ENCODE data around the gene TRIL.
A peak's percentile ranks its signal among the peaks of the same experiment; 100 is the strongest.

TRIL gene

GRCh38 chr7:28937619-28938018 lies 20.5 kb downstream of the TRIL start:
- no peak for DNase-seq

DNA sequence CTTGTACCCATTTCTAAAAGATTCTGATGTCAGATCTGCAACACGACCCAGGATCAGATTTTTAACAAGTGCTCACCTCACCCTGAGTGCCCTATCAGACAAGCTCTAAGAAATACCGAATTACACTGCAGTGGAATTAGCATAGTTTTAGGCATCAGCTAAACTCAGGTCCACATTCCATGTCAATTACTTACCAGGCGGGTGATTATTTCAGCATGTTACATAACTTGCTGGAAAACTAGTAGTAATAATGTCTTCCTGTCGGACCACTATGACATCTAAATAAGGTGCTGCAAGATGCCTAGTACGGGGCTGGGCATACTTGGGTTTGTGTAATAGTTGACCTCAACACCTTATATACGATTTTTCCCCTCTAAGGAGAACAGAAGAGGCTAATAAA lies 21.0 kb downstream of the TRIL start:
- no peak for DNase-seq

DNA sequence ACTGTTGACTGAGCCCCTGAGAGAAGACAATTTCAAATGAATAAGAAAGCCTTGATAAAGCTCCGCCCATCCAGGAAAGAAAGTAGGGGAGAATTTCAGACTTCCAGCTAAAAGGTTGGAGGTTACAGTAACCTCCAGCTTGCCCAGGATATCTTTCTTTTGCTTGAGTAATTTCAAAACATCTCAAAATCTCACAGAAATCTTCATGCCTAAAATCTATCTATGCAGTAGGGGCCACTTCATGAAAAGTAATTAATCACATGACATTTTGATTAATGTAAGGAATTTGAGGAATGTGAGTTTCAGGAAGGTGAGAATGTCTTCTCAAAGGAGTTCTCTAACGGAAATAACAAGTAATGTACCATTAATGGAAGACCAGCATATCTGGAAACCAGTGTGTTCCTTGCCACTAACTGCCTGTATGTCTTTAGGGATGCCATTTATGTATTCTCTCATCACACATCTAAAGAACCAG lies 24.2 kb downstream of the TRIL start:
- DNase-seq, result no peak

- DNase-seq, result no peak
Observed at GRCh38 chr7:28931565-28931964, 26.6 kb downstream of the TRIL start.

GRCh38 chr7:28926871-28927597 lies 31.1 kb downstream of the TRIL start:
- DNase-seq, result peak; percentile 70

GRCh38 chr7:28922624-28923331 lies 35.4 kb downstream of the TRIL start:
- peak; percentile 82 for DNase-seq

DNA sequence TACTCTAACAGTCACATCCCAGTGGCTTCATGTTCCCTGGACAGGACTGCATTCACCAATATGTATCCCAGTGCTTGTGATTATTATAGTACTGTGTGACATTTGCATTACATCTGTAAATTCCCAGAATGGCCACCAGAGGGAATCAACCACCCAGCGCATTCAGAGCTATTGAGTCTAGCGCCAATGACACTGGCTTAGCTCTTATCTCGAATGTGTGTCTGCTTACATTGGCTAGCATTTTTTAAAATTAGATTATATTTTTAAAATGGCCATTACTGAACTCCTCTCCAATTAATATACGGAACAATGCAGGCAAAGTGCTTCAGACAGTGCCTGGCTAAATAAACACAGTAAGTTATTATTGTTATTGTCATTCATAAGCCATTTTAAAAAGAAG lies 36.3 kb downstream of the TRIL start:
- DNase-seq, result no peak

GRCh38 chr7:28920424-28920823 lies 37.7 kb downstream of the TRIL start:
- no peak for DNase-seq

DNA sequence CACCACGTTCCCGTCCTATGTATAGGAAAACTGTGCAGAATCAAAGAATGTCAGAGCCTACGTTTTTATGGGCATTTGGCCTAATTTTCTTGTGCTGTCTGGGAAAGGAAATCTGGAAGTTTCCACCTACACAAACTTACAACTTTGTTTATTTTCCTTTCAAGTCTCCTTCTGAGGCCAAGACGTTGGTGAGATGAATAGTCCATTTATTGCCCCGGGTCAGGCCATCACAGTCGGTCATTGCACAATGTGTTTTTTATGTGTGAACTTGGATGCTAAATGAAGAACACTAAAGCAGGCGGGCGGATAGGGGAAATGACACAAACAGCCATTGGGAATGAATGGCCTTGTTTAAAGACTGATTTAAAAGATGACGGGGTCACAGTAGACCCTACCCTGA lies 38.6 kb downstream of the TRIL start:
- no peak for DNase-seq

DNA sequence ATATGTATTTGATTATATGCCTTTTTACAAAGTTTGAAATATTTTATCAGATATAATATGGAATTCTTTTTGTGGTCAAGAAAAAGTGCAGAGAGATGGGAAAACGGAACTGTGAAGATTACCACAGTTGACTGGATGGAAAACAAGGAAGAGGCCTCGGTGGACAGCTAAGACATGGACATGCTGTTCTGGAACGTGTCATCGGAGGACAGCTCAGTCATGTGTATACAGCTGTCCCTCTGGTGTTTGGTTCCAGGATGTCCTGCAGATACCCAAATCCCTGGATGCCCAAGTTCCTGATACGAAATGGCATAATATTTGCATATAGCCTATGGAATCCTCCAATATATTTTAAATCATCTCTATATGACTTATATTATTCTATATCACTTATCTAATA lies 49.4 kb downstream of the TRIL start:
- no peak for DNase-seq

GRCh38 chr7:28905464-28905863 lies 52.7 kb downstream of the TRIL start:
- DNase-seq, result no peak

- no peak for DNase-seq
Observed at GRCh38 chr7:28904578-28905048, 53.5 kb downstream of the TRIL start.

GRCh38 chr7:28903730-28904577 lies 54.2 kb downstream of the TRIL start:
- no peak for DNase-seq
